Measurements from ENCODE around the gene C11orf71. TPM values are rescaled to one million over a fixed set of nuclear protein-coding genes. Genes with fewer than 3 reads are reported as not detected.
A peak's percentile ranks its signal among the peaks of the same experiment; 100 is the strongest.

The C11orf71 gene
- total RNA-seq, result 10 to 100 TPM in 2 of 6 donors, 1 to 10 TPM in 4; 6.2 to 16.8 (median 8.3) TPM

- H3K27me3 ChIP-seq, result no peaks in the 10 kb centered on the region
- ATAC-seq (ENCODE audit: low FRiP score in 2 of 2), result peak; percentile 97 to 98
- peaks cover 0 to 12% (median 0%) of the 10 kb centered on the region in 4 donors for H3K36me3 ChIP-seq
- H3K9me3 ChIP-seq, result no peaks in the 10 kb centered on the region
- peaks cover 24 to 66% (median 45%) of the 10 kb centered on the region in 4 donors for H3K4me1 ChIP-seq
- peak within 1 kb of the TSS; percentile 97 to 99 (median 99) for H3K27ac ChIP-seq
- H3K4me3 ChIP-seq, result peak within 1 kb of the TSS; percentile 49 to 76 (median 60)
- WGBS, 2 donors, result 1 to 2% methylated on average over 13 to 63 of the region's 65 CpGs
- TF ChIP-seq CTCF (IDR thresholded peaks at IDR 0.05) (peak in 3 of 6 experiments; percentile 28 to 33 (median 31)), POLR2AphosphoS5 (IDR thresholded peaks at IDR 0.05) (peak; percentile 97 to 99), POLR2A (IDR thresholded peaks at IDR 0.05) (peak; percentile 42 to 99 (median 96)), EP300 (IDR thresholded peaks at IDR 0.05) (peak in 1 of 4 donors; percentile 65)
- DNase-seq, result peak; percentile 98 to 99
Observed at GRCh38 chr11:114400216-114400914, at the start of gene C11orf71, which contains the start of gene RBM7. Gene C11orf71 (minus strand): TSS chr11:114400511. CDS start chr11:114400331, 180 bp downstream. Gene RBM7 (plus strand): TSS chr11:114400666. CDS start chr11:114400672, 6 bp downstream.

- 89 to 90% methylated on average over 6 of the region's 6 CpGs for WGBS, 2 donors
- Histone ChIP-seq H3K4me3 (no peak overlapping the region), H3K36me3 (peaks cover 0 to 51% (median 14%) of the 10 kb centered on the region in 4 donors), H3K27me3 (no peaks in the 10 kb centered on the region), H3K9me3 (no peaks in the 10 kb centered on the region), H3K4me1 (no peaks in the 10 kb centered on the region), H3K27ac (no peak overlapping the region)
- no peak for ATAC-seq (ENCODE audit: low FRiP score in 2 of 2)
- no peak for DNase-seq
- TF ChIP-seq POLR2AphosphoS5 (IDR thresholded peaks at IDR 0.05), result no peak
- TF ChIP-seq EP300 (IDR thresholded peaks at IDR 0.05), result no peak
- no peak for TF ChIP-seq CTCF (IDR thresholded peaks at IDR 0.05)
- no peak for TF ChIP-seq POLR2A (IDR thresholded peaks at IDR 0.05)
Observed at GRCh38 chr11:114449845-114450244, 49.5 kb upstream of the C11orf71 start.

- ATAC-seq (ENCODE audit: low FRiP score in 2 of 2) (no peak), DNase-seq (no peak)
- TF ChIP-seq POLR2A (IDR thresholded peaks at IDR 0.05), result no peak
- TF ChIP-seq CTCF (IDR thresholded peaks at IDR 0.05), result no peak
- TF ChIP-seq EP300 (IDR thresholded peaks at IDR 0.05), result no peak
- no peak for TF ChIP-seq POLR2AphosphoS5 (IDR thresholded peaks at IDR 0.05)
- Histone ChIP-seq H3K9me3 (no peaks in the 10 kb centered on the region), H3K4me1 (no peaks in the 10 kb centered on the region), H3K4me3 (no peak overlapping the region), H3K27ac (no peak overlapping the region), H3K27me3 (no peaks in the 10 kb centered on the region), H3K36me3 (peaks cover 0 to 57% (median 17%) of the 10 kb centered on the region in 4 donors)
- 88 to 94% methylated on average over 2 of the region's 2 CpGs for WGBS, 2 donors
Observed at GRCh38 chr11:114448749-114449482, 48.6 kb upstream of the C11orf71 start.

GRCh38 chr11:114447892-114448291, 47.6 kb upstream of the C11orf71 start:
- DNase-seq (no peak), ATAC-seq (ENCODE audit: low FRiP score in 2 of 2) (no peak)
- H3K9me3 ChIP-seq, result no peaks in the 10 kb centered on the region
- H3K4me3 ChIP-seq, result no peak overlapping the region
- H3K36me3 ChIP-seq, result peaks cover 0 to 48% (median 16%) of the 10 kb centered on the region in 4 donors
- whole genome bisulfite sequencing, 2 donors, result 81 to 82% methylated on average over 3 of the region's 3 CpGs
- TF ChIP-seq CTCF (IDR thresholded peaks at IDR 0.05), result no peak
- no peak for TF ChIP-seq POLR2A (IDR thresholded peaks at IDR 0.05)
- no peak for TF ChIP-seq EP300 (IDR thresholded peaks at IDR 0.05)
- no peak for TF ChIP-seq POLR2AphosphoS5 (IDR thresholded peaks at IDR 0.05)
- H3K27me3 ChIP-seq, result no peaks in the 10 kb centered on the region
- H3K27ac ChIP-seq, result no peak overlapping the region
- H3K4me1 ChIP-seq, result no peaks in the 10 kb centered on the region
